GM18909 (cell line): ENCODE measurements around the gene EP400.
"Not testable (repeated sequence)": the region's sequence is repeated elsewhere in the genome, so short reads cannot be mapped to it uniquely, and the experiment has no call there.

Experiments used
- ATAC-seq: cut with Tn5 transposase; IDR thresholded peaks from one replicate; pipeline ENCODE4 v1.9.1; 2021; ENCODE audit warnings: mild to moderate bottlenecking; ENCODE audit not compliant: unreplicated experiment, poor library complexity

The EP400 gene

DNA sequence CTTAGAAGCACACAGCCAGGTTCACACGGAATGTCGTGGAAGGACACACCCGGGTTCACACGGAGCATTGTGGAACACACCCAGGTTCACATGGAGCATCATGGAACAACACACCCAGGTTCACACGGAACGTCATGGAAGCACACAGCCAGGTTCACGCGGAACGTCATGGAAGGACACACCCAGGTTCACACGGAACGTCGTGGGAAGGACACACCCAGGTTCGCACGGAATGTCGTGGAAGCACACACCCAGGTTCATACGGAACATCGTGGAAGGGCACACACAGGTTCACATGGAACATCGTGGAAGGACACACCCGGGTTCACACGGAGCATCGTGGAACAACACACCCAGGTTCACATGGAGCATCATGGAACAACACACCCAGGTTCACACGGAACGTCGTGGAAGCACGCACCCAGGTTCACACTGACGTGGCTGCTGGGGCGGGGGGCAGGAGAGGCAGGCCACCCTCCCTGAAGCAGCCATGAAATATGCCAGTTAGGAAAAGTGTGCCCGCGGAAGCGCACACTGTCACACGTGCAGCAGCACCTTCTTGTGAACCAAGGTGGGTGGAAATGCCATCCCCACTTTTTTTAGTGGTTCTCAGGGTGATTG is 86.4 kb downstream of the EP400 start:
- no peak for ATAC-seq

DNA sequence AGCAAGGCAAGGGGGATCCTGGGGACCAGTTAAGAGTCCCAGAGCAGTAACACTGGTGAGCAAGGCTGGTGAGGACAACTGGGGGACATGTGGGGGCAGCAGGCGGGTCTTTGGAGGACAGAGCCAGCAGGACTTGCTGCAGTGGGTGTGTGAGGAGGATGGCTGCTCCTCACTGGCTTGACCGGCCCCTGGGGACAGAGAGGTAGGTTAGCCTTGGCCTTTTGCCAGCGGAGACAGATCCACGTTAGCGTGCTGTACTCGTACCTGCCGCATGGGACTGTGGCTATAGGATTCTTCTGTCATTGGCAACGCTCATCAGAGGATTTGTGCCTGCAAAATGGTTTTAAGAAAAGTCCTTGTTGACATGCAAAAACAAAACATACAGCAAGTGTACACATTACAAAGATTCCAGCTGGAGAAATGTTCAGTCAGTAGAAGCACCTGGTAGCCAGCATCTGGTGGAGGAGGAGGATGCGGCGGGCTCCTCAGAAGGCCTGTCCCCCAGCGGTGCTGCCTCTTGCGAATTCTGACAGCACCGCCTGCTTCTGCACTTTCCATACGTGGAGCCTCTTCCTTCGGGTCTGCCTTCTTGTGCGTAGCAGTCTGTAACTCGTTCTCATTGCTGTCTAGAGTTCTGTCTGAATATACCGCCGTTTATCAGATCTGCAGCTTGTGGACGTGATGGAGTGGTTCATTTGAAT is 91.3 kb downstream of the EP400 start:
- ATAC-seq = no peak

DNA sequence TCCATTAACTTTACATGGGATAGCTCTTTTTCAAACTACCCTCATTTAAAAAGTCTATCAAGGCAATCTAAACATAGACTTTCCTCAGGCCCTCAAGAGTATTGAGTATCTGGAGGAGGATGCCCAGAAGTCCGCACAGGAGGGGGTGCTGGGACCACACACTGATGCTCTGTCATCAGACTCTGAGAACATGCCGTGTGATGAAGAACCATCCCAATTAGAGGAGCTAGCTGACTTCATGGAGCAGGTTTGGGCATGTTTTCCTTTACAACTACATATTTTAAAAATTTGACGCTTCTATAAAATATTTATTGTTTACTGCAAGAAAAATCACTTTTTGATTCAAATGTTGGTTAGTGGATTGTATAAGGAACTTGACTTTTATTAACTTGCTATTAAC is 93.5 kb downstream of the EP400 start:
- no peak for ATAC-seq

DNA sequence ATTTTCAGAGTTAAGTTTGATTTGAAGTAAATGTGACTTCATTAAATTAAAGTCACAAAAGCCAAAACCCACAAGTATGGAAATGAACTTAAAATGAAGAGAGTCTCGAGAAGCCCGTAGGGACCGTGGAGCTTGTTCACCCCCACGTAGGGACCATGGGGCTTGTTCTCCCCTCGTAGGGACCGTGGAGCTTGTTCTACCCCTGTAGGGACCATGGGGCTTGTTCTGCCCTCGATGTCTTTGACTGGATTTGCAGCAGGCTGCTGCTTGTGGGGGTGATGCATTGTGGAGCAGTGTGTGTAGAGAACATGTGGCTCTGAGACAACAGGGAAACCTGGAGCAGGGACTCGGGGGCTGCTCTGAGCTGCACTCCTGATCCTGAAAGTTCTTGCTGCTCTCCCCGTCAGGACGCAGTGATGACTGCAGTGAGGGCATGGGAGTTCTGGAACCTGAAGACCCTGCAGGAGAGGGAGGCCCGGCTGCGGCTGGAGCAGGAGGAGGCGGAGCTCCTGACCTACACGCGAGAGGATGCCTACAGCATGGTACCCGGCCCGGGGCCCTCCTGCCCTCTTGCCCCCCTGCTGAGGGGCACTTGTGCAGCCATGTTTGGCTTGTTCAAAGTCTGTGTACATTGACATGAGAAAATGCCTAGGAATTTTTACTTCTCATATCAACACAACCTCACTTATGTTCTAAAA is 94.2 kb downstream of the EP400 start:
- ATAC-seq = no peak

DNA sequence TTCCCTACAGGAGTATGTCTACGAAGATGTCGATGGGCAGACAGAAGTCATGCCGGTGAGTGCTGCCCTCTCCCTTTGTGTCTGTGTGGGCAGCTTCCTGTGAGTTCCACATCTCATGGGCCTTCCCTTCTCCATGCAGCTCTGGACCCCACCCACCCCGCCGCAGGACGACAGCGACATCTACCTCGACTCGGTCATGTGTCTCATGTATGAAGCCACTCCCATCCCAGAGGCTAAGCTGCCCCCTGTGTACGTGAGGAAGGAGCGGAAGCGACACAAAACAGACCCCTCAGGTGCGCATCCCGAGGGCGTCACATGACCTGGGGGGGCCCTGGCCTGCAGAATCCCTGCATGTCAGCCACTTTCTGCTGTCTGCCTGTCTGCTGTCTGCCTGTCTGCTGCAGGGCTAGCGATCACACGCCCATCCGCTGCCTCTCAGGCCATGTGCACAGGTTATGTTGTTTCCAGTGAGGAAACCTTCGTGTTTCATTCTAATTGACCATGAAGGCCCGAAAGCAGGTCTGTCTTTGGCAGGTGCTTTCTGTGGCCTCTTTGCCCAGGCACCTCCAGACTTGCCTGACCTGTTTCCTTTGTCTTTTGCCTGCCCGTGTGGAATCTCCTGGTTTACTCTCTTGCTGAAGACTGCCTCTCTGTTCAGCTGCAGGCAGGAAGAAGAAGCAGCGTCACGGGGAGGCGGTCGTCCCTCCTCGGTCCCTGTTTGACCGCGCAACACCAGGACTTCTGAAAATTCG is 95.1 kb downstream of the EP400 start:
- ATAC-seq = no peak

DNA sequence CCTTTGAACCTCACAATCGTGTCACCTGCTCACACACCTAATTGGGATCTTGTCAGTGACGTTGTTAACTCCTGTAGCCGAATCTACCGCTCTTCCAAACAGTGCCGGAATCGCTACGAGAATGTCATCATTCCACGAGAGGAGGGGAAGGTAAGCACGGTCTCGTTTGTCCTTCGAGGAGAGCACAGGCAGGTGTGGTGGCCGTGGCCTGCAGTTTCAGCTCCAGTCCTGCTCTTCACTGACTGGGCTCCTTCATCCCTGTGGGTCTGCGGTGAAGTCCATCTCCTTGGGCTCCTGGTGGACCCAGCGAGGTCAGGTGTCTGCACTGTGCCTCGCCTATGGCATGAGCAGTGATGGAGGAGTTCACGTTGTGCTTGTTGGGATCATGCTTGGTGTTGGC is 96.0 kb downstream of the EP400 start:
- no peak for ATAC-seq

DNA sequence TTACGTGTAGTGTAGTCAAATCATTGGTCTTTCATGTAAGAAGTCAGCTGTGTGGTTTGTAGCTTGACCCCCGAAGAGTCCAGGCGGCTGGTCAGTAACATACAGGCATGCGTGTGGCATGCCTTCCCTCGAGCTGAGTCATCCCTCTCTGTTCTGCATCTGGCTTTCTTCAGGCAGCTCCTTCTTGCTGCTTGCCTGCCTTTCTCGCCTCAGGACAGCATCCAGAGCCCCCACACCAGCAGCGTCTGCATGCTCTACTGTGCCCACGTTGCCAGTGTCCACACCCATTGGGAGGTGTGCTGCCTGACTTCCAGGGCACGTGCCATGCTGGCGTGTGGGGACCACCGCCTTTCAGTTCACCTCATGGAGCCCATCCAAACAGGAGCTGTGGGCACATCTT is 96.8 kb downstream of the EP400 start:
- no peak for ATAC-seq

DNA sequence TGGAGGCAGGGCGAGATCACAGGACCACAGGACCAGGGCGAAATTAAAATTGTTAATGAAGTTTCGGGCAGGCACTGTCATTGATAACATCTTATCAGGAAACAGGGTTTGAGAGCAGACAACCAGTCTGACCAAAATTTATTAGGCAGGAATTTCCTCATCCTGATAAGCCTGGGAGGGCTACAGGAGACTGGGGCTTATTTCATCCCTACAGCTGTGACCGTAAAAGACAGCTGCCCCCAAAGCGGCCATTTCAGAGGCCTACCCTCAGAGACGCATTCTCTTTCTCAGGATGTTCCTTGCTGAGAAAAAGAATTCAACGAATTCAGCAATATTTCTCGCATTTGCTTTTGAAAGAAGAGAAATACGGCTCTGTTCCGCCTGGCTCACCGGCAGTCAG is 97.9 kb downstream of the EP400 start:
- not testable (repeated sequence) for ATAC-seq

DNA sequence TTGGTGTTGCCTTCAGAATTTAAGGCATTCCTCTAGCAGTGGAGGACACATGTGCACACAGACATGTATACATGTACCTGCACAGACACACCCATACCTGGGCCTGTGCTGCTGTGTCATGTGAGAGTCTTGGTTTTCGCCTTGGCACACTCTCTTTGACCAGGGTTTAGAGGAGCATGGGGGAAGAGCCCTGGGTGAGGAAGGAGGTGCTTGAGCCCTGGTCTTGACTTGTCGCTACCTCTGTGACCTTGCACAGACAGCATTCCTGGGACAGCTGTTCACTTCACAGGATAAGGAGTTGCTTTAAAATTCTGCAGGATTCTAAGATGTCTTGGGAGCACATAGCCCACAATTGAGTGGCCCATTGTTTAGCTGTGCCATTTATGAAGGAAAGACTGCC is 99.7 kb downstream of the EP400 start:
- no peak for ATAC-seq

DNA sequence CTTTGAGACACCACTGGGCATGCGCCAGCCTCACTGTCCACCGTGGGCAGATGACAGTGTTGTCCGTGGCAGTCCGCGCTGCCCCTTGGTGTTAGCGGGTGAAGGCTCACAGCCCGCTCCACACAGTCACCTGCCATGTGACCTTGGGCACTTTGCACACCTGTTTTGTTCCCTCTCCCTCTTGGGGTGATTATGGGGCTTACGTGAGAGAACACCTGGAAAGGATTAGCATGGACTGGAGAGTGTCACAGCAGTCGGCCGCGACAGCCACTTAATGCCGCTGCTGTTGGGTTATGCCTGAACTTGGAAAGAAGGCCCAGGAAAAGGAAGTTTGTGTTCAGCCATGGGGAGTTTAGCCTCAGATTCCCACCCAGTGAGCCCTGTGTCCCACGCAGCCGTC is 100.1 kb downstream of the EP400 start:
- ATAC-seq = no peak

DNA sequence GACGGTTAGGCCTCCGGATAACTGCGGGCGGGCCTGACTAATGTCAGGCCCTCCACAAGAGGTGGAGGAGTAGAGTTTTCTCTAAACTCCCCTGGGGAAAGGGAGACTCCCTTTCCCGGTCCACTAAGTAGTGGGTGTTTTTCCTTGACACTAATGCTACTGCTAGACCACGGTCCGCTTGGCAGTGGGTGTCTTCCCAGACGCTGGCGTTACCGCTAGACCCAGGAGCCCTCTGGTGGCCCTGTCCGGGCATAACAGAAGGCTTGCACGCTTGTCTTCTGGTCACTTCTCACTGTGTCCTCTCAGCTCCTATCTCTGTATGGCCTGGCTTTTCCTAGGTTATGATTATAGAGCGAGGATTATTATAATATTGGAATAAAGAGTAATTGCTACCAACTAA is 102.0 kb downstream of the EP400 start:
- ATAC-seq = not testable (repeated sequence)

DNA sequence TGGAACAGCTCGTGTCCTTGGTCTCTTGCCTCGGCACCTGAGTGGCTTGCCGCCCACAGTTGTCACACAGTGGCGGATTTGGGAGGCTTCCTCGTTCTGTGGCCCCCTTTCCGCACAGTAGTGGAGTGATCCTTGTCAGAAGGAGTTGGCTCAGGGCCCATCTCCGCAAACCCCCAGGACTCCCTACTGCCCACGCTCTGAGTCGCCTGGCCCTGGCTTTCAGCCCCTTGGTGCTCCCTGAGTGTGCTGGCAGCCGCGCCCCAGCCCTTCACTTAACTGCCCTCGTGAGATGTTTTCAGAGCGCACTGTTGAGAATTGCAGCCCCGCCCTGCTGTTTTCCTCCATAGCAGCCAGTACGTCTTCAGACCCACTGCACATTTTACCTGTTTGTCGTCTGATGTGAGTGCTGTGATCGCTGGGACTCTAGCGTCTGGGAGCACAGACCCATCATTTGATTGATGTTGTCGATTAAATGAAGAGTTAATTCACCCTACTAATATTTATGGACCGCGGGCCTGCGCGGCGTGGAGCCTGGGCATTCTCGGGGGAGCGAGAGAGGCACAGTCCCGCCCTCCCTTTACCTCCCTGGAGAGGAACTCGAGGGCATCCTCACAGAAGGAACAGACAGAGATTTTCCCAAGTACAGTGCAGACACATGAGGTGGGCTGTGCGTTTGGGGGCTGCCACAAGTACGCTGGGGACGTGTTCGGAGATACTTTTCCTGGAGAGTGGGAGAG is 102.6 kb downstream of the EP400 start:
- no peak for ATAC-seq

DNA sequence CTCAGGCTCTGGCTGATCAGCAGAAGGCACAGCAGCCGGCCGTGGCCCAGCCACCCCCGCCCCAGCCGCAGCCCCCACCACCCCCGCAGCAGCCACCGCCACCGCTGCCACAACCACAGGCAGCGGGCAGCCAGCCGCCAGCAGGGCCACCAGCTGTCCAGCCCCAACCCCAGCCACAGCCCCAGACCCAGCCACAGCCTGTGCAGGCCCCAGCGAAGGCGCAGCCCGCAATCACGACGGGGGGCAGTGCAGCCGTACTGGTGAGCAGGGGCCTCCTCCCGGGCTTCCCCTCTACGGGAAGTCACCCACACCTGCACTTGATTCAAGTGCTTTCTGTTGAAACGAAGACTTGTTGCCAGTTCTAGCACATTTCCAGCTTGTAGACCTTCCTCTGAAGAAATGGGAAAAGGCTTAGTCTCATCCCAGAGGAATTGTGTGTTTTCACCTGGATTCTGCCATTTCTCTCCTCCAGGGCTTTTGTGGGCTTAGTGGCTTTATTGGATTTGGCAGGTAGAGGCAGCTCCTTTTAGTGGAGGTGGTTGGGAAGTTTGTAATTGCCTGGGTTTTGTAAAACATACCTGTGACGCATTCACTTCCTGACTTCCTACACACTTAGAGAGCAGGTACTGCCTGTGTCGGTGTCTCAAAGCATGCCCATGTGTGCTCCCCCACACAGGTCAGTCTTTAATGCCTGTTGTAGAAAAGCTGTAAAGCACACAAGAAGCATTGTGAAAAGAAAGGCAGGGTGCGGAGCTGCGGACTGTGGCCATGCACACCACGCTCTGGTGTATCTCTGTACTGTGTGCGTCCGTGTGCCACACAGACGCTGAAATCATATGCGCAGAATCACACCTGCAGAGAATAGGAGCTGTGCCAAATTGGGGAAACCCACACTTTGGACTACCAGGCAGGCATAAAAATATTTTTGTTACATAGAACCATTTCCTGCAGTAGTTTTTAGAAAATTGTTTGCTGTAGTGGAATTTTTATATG is 103.9 kb downstream of the EP400 start:
- no peak for ATAC-seq

DNA sequence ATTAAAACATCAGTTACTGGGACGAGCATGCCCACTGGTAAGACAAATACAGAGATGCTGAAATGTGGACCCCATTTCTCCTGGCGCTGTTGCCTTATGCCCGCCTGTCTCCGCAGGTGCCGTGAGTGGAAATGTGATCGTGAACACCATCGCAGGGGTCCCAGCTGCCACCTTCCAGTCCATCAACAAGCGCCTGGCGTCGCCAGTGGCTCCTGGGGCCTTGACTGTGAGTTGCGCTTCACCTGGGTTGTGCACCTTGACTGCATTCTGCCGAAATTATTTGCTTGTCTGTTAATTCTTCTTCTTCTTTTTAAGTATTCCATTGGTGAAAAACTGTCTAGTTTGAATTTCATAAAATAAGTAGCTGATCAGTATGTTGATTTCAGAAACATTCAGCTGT is 105.2 kb downstream of the EP400 start:
- ATAC-seq = no peak

DNA sequence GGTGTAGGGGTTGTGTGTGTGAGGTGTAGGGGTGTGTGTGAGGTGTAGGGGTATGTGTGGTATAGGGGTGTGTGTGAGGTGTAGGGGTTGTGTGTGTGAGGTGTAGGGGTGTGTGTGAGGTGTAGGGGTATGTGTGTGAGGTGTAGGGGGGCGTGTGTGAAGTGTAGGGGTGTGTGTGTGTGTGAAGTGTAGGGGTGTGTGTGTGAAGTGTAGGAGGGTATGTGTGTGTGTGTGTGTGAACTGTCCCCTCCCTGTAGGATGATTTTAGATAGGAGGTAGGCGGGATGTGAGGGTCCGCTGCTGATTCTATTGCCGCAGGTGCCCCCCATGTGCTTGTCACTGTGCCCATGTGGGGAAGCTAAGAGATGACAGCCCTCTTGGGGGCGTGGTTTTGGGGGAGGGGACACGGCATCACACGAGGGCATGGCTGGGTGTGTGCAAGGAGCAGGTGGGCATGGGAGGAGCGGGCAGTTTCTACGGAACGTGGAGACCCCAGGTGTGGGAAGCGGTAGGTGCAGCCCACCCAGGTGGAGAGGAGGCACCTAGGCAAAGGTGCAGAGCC is 105.9 kb downstream of the EP400 start:
- no peak for ATAC-seq

DNA sequence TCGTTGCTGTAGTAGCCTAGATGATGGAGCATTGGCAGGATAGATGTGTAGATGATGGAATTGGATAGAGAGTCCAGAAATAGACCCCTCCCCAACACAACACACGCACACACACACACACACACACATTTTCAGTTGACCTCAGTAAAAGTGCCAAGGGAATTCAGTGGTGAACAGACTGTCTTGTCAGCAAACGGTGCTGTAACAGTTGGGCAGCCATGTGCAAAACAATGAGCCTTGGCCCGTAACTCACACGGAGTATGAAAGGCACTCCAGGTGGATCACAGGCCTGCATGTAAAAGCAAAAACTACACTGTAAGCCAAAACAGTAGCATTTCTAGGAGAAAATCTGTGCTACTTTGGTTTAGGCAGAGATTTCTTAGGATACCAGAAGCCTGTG is 106.6 kb downstream of the EP400 start:
- ATAC-seq = no peak

DNA sequence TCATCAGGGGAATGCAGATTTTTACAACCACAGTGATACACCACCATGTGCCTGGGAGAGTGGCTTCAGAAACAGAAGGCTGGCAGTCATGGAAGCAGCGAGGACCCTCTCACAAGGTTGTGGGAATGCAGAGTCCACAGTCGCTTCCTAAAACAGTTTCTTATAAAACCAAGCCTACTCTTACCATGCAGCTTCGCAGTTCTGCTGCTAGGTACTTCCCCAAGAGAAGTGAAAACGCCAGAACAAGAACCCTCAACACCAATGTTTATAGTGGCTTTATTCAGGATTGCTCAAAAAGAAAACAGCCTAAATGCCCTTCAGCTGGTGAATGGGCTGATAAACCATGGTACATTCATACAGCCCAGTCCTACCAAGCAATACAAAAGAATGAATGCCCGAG is 107.2 kb downstream of the EP400 start:
- no peak for ATAC-seq

DNA sequence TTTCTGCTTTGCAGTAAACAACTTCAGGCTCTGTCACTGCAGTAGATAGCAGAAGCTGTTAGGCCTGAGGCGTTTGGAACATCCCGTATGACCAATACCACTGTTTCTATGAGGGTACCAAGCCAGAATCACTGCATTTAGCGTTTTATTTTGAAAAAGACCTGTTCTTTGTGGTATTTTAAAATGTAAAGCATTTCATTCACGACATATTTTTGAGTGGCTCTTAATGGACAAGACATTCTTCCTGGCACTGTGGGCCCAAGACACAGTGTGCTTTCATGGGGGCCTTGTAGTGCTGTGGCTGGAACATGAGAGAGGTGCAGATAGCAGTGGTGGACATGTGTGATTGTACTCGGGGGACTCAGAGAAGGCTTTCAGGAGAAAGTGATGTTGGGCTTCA is 107.9 kb downstream of the EP400 start:
- ATAC-seq = no peak

DNA sequence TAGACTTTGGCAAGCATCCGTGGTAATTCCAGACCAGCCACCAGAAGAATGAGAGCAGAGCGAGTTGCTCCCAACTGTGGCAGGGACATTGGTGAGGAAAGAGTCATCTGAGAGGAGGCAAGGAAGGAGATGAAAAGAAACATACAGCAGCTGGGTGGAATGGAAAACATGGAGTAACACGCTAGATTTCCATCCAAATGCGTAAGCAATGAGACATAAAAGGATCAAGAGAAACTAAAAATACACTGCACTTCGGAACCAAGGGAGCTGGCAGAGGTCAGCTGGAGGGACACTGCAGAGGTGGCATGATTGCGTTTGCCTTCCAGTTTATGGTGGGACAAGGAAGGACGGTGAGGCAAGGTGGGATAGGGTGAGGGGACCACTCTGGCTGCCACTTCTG is 111.5 kb downstream of the EP400 start:
- ATAC-seq = no peak
